Suppressor macrophage treated with lipopolysaccharide for 1 hour (primary cell): ENCODE data around the gene KCND2.

Experiments used
- DNase-seq, 3 donors: peaks; one replicate each; pipeline ENCODE4 v3.0.0-alpha.2; 2020 to 2022

The KCND2 gene

DNA sequence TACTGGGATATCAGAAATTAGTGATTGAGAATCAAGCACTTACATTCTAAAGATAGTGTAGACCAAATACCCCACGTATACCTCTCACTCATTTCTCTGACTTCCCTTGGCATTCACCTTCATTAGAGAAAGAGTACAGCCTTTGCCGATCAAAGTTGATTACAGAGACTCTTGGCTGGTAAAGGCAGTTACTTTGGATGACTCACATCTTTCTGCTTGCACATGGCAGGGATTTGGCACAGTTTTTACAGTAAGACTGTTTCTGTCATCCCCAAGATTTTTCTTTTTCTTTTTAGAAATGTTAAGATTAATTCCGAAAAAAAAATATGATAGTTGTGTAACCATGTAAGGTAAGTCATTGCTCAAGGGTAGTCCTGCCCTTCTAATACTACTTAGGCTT is 442.0 kb downstream of the KCND2 start:
- no peak for DNase-seq

DNA sequence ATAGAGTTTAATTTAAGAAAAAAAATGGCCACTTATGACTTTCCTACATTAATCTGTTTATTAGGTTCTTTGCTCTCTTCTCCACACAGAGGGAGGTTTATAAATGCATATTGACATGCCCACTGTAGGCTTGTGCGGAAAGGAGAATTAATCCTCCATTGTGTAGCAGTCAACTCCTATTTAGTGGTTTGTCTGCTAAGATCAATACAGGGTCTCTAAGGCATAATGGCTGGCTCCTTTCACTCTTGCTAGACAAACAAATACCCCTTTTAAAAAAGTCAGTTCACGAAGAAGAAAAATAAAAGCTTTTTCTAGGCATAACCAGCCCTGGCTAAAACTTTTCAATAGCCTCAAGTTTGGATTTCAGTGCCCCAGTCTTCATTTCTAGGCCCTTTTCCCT is 443.3 kb downstream of the KCND2 start:
- no peak for DNase-seq

DNA sequence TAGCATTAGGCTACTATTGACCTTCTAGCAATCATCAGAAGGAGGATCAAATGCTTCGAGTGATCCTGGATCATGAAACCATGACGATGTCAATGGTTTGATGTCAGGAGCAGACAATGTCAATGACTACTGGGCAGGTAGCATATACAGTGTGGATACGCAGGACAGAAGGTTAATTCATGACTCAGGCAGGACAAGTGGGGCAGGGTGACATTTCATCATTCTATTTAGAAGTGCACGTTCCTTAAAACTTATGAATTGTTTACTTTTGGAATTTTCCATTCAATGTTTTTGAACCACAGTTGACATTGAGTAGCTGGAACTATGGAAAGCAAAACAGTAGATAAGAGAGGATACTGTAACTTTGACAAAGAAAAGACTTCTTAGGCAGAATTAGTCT is 444.2 kb downstream of the KCND2 start:
- DNase-seq, result no peak

DNA sequence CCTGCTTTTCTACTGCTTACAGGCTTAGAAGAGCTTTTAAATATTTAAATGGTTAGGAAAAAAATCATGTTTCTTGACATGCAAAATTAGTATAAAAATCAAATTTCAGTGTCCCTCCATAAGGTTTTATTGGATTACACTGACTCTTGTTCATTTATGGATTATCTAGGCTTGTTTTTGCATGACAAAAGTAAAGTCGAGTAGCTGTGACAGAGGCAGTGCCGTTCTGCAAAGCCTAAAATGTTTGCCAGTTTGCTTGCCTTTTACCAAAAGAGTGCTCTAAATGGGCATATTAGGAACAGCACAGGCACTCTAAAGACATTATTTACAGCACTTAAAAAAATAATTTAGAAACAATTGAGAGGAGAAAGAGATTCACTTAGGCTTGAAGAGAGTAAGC is 445.4 kb downstream of the KCND2 start:
- DNase-seq, result no peak

DNA sequence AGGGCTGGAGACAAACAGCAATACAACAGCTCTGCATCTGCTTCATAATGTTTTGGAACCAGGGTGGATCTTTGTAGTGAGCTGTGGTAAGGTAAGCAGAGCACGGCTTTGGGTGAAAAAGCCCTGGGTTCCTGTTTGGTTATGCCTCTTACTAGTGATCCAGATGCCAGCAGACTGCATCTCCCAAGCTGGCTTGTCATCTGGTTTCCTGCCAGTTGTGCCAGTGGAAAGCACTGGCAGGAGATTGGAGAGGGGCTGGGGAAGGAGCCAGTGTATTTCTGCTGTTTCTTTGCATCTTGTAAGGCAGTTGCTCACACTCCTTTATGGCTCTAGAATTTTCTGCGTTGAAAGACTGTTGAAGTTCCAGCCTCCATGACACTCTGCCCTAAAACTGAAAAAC is 447.3 kb downstream of the KCND2 start:
- no peak for DNase-seq

DNA sequence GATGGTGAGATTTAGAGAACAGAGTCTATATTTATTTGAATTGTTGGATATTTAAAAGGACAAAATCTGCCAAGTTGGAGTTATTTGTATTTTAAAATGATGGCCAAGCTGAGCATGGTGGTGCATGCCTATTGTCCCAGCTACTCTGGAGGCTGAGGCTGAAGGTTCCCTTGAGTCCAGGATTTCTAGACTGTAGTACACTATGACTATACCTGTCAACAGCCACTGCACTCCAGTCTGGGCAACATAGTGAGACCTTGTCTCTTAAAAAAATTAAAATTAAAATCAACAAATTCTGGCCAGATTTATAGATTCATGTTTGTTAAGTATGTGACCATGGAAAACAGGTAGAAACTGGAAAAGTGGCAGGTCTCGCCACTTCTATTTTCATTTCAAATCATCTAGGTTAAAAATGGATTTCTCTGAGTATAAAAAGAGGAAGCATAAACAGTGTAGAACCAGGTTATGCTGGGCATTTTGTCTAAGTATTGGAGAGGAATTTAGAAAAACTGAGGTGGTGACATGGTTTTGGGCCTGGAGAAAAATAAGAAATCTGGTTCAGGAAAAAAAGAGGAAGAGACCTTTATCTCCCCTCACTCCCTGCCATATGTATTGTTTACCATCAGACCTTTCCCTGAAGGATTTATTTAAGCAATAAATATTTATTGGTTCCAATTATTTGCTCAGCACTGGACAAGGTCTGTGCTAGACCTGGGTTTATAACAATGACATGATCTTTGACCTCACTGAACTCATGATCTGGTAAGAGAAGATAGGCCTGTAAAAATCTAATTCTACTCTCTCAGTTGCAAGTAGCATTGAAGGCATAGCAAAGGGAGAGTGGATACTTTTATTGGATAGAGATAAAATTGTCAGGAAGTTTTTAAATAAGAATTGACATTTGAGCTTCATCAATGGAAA is 450.8 kb downstream of the KCND2 start:
- no peak for DNase-seq

DNA sequence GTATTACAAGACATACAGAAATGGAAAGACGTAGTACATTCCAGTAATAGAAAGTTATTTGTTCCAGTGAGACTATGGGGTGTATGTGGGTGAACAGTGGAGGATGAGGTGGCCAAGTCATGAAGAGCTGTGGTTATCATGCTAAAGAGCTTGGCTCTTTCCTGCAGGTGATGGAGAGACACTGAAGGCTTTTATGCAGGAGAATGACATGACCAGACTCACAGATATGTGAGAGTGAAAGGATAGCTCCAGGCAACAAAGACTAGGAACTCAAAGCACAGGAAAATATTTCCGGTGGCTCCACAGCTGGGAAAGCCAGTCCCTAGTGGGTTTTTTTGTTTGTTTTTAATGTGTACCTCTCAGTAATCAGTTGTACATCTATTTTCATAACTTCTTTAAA is 451.5 kb downstream of the KCND2 start:
- no peak for DNase-seq

DNA sequence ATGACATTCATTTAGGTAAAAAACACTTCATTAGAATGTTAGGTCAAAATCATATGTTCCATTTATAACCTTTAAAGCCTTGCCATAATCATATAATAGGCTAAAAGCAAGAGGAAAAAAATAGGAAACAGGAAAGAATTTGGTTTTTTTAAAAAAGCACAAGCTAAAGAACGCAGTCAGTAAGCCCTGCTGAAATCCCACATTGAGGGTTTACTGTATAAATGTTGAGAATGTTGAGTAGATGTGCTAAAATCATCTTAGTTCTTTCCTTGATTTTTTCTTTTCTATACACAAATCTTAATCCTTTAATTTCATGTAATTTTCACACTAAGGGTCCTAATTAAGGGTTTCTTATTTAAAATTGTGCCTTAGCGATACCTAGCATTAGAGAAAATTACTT is 452.0 kb downstream of the KCND2 start:
- DNase-seq, result no peak

DNA sequence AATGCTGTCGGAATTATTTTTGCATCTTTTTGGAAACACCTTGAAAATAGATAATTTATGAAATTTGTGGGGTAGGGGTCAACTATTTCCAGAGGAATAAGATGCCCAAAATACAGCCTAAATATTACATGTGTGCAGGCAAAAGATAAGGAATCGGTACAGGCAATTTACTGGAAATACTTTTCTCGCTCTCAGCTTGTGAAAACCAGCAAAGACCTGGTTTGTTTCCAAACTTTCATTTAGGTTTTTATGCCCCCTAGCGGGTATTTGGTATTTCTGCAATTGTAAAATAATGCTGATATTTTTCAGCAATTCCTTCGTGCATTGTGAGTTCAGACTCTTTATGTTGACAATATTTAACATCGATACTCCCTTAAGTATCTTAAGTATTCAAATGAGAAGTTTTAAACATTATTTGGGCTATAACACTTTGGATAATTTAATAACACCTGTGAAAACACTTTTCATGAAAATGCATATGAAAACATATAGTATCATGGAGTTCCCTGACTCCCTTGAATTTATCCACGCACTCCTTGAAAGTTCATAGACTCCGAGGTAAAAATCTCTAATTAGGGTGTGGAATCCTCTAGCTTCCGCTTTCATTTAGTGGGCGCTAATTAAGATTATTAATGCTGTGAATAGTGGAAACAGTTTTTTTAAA is 452.5 kb downstream of the KCND2 start:
- peak; percentile 29 to 62 (median 53) for DNase-seq

DNA sequence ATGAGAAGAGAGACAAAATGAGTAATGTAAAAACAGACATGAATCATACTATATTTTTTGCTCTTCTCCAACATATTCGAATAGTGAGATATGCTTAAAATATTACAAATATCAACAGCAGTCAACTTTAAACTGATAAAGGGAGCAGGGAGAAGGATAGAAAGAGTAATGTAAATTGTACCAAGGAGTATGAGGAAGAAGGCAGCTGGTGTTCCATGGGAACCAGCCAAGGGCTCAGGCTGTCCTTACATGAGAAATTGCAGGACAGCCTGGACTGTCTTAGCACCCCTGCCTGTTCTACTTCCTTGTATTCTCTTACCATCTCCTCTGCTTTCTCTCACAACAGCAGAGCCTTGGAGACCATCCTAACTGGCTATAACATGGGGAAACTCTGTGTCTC is 456.3 kb downstream of the KCND2 start:
- DNase-seq, result no peak

DNA sequence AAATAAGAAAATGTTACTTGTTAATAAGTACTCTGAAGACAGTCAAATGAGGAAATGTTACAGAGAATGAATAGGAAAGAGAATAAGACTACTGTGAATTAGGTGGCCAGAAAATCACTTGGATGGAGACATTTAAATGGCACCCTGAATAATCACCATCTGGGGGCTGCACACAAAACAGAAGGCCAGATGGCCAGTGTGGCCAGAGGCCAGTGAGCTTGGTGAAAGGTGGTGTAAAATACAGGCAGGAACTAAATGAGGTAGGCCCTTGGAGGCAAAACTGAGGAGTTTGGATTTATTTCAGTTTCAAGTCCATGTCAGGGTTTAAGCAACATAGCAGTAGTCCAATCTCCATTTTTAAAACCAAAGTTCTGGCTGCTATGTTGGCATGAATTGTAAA is 458.3 kb downstream of the KCND2 start:
- DNase-seq, result no peak

DNA sequence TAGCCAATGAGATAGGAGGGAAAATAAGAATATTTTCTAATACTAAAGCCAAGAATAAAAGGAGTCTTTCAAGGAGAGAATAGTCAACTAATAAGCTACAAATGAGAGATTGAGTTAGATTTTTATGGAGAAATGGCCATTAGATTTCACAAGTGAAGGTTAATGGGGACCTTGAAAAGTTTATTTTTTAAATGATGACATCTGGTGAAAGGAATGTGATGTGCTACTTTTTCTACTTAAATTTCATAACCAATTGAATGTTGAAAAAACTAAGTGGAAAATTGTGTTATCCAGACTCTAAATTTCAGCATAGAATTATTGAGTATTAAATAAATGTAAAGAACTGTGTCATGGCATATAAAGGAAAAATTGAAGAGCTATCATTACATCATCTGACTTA is 459.3 kb downstream of the KCND2 start:
- no peak for DNase-seq

DNA sequence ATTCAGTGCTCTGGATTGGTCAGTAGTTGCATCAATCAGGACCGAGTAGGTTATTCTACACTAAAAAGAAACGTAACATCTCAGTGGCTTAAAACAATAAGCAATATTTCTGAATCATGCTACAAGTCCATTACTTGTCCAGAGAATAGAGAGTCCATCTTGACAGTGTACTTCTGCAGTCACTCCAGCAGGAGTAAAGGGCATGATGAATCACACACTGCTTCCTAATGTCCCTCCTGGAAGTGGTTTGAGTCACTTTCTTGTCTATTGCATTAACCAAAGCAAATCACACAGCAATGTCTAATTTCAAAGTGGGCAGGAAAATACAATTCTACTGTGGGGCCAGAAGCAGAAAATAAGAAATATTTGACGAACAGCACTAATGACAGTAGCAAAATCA is 460.2 kb downstream of the KCND2 start:
- peak in 1 of 3 donors; percentile 28 for DNase-seq

DNA sequence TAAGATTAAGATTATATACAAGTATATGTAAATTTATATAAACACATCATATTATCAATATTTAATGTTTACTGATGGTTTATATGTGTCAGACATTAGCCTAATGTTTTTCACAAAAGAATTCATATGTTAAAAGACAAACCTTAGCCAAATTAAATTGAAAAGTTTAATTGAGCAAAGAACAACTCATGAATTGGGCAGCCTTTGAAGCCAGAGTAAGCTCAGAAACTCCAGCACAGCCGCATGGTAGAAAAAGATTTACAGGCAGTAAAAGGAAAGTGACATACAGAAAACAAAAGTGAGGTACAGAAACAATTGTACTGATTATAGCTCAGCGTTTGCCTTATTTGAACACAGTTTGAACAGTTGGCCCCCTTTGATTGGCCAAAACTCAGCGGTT is 460.9 kb downstream of the KCND2 start:
- no peak for DNase-seq

DNA sequence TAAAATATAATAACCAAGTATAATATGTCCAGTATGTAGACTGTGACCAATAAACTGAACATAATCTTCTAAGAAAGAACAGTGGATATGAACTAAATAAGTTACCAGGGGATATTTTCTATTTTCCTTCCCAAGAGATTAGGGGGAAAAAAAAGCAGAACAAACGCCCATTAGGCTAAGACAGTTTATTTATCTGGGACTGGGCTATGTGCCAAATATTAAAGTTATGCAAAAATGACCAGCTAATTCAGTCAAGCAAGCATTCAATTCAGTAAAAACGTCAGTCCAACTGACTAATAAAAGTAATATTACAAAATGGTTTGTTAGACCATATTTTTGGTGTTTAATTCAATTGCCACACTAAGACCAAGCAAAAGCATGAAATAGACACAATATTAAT is 462.8 kb downstream of the KCND2 start:
- DNase-seq, result no peak

DNA sequence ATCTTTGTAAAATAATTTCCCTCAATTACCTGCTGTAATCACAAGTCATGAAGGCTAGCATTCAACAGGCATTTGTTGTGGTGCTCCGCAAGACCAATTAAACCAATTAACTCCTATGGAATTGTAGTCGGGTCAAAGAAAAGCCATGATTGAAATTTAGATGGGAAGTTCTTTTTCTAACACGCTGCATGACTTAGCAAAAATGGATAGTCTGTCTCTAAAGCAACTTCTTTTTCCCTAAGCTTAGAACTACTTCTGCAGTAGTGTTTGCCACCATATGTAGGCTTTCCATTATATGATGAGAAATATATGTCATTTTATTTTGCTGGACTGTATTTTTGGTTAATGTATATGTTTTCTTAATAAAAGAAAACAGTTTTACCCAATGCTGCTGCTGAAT is 465.8 kb downstream of the KCND2 start:
- no peak for DNase-seq

DNA sequence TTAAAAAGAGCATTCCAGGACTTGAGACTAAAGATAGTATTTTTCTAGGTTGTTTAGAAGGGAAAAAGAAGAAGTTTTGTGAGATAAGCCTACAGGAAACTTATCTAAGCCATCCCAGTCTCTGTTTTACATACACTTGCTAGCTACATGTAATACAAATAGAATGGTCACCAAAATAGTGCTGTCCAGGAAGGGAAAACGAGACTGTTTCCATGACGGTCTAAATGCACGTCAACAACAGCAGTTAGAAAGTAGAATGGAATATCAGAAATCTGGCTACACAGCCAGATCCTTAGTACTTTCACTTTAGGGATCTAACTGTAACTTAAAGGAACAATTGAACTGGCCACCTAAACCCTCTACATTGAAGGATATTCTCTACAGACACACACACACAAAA is 467.4 kb downstream of the KCND2 start:
- no peak for DNase-seq

DNA sequence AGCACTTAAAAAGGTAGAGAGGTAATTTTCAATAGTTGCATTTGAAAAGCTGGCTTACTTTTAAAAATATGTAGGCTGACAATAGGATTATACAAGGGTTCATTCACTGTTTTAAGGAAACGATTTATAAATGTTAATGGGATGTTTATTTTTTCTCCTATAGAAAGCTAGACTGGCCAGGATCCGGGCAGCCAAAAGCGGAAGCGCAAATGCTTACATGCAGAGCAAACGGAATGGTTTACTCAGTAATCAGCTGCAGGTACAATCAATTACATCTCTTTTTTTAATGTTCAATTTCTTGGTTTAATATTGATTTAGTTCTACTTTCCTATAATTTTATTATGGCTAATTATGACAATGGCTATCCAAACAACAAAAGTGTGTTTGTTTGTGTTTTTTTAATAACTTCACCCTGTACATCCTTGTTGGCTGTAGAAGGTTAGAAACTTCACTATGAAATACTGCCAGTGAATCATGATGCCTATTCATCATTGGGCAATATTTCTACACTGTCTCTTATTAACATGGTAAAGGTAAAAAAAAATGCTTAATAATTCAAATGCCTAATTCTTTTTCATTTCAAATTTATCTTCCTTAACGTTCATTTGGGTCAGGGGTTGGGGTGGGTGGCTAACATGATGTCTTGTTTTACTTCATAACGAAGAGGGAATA is 468.5 kb downstream of the KCND2 start:
- DNase-seq, result no peak

DNA sequence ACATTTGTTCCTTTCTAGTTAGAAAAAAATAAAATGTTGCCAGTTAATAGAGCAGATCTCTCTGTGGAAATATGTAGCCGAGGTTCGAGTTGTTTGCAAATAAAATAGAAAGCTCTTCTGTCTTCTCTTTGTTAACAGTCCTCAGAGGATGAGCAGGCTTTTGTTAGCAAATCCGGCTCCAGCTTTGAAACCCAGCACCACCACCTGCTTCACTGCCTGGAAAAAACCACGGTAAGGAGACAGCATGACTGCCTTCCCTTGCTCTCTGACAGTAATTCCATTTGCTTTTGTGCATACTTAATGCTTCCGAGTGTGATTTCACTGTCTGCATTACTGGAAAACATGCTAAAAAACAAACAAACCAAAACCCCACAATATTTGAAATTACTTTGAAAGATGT is 469.4 kb downstream of the KCND2 start:
- DNase-seq, result no peak

DNA sequence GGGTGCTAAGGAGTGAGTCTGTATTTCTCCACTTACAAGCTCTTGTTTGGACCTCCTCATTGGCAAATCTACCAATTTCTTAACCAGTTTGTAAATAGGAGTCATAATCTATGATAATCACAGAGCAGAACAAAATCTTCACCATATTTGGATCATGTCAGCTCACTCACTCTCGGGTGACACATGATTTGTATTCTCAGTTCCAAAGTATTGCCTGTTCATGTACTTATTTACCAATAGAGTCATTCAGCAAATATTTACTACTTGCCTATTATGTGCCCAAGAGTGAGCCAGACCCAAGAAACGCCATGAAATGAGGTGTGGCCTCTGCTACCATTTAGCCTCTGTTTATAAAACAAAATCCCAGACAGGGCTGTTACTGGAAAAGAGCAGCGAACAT is 470.2 kb downstream of the KCND2 start:
- DNase-seq, result no peak

DNA sequence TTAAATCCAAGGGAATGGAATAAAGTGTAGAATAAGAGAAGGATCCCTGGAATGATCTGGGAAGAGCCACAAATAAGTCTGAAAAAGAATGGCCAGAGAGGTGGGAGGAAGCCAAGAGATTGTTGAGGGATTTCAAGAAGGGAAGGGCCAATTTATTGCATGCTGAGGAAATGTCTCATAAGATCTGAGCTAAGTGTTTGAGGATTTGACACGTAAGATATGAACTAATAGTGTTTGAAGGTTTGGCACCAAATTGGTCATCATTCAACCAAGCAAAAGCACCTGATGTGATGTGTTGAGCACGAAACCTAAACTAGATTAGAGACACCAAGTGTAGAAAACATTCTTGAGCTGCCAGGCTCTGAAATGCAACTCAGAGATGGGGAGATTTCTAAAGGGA is 487.1 kb downstream of the KCND2 start:
- no peak for DNase-seq

DNA sequence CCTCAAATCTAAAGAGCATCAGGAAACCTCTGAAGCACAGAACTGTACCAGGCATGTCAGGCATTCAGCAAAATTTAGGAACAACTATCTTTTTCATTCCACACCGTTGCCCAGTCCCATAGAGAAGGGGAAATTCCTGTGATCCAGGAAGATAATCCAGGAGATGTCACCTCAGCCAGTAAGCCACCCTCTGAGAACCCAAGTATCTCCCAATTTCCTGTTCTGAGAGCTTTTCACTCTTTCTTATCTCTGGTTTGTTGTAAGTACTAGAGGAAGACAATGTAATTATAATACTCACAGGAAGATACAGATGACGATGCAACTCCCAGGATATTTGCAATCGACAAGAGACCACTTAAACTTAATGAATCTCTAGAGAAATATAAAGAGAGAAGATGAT is 487.9 kb downstream of the KCND2 start:
- DNase-seq, result no peak

DNA sequence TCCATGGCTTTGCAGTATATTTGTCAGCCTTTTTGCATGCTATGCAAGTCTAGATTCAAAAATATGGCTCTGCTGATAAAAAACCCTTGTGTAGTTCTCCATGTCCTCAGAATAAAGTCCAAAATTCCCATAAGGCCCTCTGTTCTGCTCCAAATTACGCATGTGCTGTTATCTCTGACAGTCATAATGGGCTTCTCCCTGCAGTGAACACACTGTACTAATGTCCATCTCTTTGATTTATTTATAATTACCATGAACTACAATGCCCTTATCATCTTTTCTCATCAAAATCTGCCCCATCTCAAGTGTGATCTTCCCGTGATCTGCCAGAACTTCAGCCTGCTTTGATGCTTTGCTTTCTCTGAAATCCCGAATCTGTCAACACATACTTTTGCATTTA is 497.2 kb downstream of the KCND2 start:
- no peak for DNase-seq

DNA sequence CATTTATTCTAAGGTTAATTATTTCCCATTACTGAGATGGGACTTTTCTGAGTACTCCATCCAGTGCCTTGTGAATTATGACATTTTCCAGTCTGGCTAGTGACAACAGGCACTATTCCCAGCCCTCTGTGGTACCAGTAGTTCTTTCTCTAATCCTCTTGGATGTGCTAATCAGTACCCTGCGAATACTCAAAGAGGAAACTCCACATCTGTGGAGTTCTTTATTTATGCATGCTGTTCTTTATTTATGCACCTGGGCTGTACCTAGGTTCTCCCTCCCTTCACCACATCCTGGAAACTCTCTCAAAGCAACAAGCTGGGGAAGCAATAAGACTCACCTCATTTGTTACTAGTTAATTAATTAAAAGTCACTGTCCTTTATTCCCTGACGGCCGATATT is 501.5 kb downstream of the KCND2 start:
- no peak for DNase-seq
